Loucy (cell line): ENCODE data around the gene RPL35A.

Experiments
- H2AFZ ChIP-seq: fragments of 200-600 bp; sonication (generic); 2 replicates; pipeline ENCODE4 v1.6.0; 2016; ENCODE audit warnings: antibody characterized with exemption, mild to moderate bottlenecking, low read length, moderate library complexity
- H3F3A ChIP-seq: fragments of 200-600 bp; 2 replicates; pipeline ENCODE4 v1.6.0; 2016; ENCODE audit warnings: antibody characterized with exemption, low read depth, mild to moderate bottlenecking
- H3K27me3 ChIP-seq: fragments of 200-600 bp; sonication (generic); 2 replicates; pipeline ENCODE4 v1.6.1; 2014; ENCODE audit warnings: low read length, mild to moderate bottlenecking; ENCODE audit not compliant: insufficient read depth, poor library complexity, severe bottlenecking
- H3K36me3 ChIP-seq: fragments of 200-600 bp; sonication (generic); 2 replicates; pipeline ENCODE4 v1.6.1; 2016; ENCODE audit warnings: low read length; ENCODE audit not compliant: insufficient read depth
- H3K4me1 ChIP-seq: fragments of 200-600 bp; sonication (generic); 2 replicates; pipeline ENCODE4 v1.5.1; 2014; ENCODE audit warnings: low read length, mild to moderate bottlenecking; ENCODE audit not compliant: insufficient read depth, poor library complexity, severe bottlenecking
- H3K4me2 ChIP-seq: fragments of 200-600 bp; sonication (generic); 2 replicates; pipeline ENCODE4 v1.6.0; 2014; ENCODE audit warnings: antibody characterized with exemption, low read length, low read depth, mild to moderate bottlenecking; ENCODE audit not compliant: poor library complexity, severe bottlenecking
- H3K4me3 ChIP-seq: fragments of 200-600 bp; sonication (generic); 2 replicates; pipeline ENCODE4 v1.5.1; 2014; ENCODE audit warnings: low read length, mild to moderate bottlenecking, mixed read lengths; ENCODE audit not compliant: poor library complexity, severe bottlenecking
- H3K79me2 ChIP-seq: fragments of 200-600 bp; sonication (generic); 2 replicates; pipeline ENCODE4 v1.6.1; 2014; ENCODE audit warnings: low read length; ENCODE audit not compliant: insufficient read depth
- H3K9ac ChIP-seq: fragments of 200-600 bp; sonication (generic); 2 replicates; pipeline ENCODE4 v1.6.0; 2014; ENCODE audit warnings: mild to moderate bottlenecking, low read depth, low read length, moderate library complexity; ENCODE audit not compliant: poor library complexity, severe bottlenecking
- H3K9me2 ChIP-seq: fragments of 200-600 bp; sonication (generic); replicated peaks from 2 replicates; pipeline ENCODE4 v1.6.1; 2016; ENCODE audit warnings: low read depth, low read length, mixed read lengths
- H3K9me3 ChIP-seq: fragments of 200-600 bp; sonication (generic); 2 replicates; pipeline ENCODE4 v1.6.1; 2014; ENCODE audit warnings: mild to moderate bottlenecking, antibody characterized with exemption, low read length, low read depth; ENCODE audit not compliant: insufficient read depth
- H4K20me1 ChIP-seq: fragments of 200-600 bp; sonication (generic); 2 replicates; pipeline ENCODE4 v1.6.0; 2014; ENCODE audit warnings: antibody characterized with exemption, low read length, mild to moderate bottlenecking; ENCODE audit not compliant: insufficient read depth, poor library complexity, severe bottlenecking
- EZH2phosphoT487 ChIP-seq: fragments of 200-600 bp; IDR thresholded peaks from 2 replicates; pipeline ENCODE4 v1.6.1; 2018; ENCODE audit warnings: antibody characterized with exemption, mild to moderate bottlenecking, moderate library complexity, borderline replicate concordance
- TF ChIP-seq, protein P1 (sequence below): fragments of 200-600 bp; sonication (generic); conservative IDR thresholded peaks from 2 replicates; pipeline ENCODE4 v1.5.1; 2014; ENCODE audit warnings: mild to moderate bottlenecking, antibody characterized with exemption, low read length

The RPL35A gene

DNA sequence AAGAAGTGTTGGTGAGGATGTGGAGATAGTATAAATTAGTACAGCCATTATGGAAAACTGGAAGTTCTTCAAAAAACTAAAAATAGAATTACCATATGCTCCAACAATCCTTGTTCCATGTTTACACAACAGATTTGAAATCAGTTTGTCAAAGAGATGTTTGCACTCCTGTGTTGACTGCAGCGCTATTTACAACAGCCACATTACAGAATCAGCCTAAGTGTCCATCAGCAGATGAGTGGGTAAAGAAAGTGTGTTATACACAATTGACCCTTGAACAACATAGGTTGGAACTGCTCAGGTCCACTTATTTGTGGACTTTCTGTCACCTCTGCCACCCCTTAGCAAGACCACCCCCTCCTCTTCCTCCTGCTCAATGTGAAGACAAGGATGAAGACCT is 44.7 kb downstream of the RPL35A start:
- Histone ChIP-seq H3K9me2 (no peaks in the 10 kb centered on the region), H3K4me1 (no peaks in the 10 kb centered on the region), H3K9ac (no peak overlapping the region), H3K36me3 (no peaks in the 10 kb centered on the region), H3K79me2 (no peaks in the 10 kb centered on the region), H3K27me3 (no peaks in the 10 kb centered on the region), H3K4me2 (no peak overlapping the region), H4K20me1 (no peaks in the 10 kb centered on the region), H2AFZ (no peak overlapping the region), H3K9me3 (no peaks in the 10 kb centered on the region), H3K4me3 (no peak overlapping the region), H3F3A (no peaks in the 10 kb centered on the region)
- TF ChIP-seq, protein P1, sequence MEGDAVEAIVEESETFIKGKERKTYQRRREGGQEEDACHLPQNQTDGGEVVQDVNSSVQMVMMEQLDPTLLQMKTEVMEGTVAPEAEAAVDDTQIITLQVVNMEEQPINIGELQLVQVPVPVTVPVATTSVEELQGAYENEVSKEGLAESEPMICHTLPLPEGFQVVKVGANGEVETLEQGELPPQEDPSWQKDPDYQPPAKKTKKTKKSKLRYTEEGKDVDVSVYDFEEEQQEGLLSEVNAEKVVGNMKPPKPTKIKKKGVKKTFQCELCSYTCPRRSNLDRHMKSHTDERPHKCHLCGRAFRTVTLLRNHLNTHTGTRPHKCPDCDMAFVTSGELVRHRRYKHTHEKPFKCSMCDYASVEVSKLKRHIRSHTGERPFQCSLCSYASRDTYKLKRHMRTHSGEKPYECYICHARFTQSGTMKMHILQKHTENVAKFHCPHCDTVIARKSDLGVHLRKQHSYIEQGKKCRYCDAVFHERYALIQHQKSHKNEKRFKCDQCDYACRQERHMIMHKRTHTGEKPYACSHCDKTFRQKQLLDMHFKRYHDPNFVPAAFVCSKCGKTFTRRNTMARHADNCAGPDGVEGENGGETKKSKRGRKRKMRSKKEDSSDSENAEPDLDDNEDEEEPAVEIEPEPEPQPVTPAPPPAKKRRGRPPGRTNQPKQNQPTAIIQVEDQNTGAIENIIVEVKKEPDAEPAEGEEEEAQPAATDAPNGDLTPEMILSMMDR: no peak
- no peak for TF ChIP-seq EZH2phosphoT487

DNA sequence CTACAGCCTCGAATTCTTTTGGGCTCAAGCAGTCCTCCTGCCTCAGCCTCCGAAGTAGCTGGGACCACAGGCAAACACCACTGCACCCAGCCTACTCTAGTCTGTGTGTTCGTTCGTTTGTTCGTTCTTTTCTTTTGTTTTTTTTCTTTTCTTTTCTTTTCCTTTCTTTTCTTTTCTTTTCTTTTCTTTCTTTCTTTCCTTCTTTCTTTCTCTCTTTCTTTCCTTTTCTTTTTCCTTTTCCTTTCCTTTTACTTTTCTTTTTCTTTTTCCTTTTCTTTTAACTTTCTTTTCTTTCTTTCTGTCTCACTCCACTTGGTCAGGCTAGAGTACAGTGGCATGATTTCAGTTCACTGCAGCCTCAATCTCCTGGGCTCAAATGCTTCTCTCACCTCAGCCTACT is 46.9 kb downstream of the RPL35A start:
- no peaks in the 10 kb centered on the region for H3K9me2 ChIP-seq
- H3F3A ChIP-seq: no peaks in the 10 kb centered on the region
- TF ChIP-seq, protein P1: no peak
- TF ChIP-seq EZH2phosphoT487: no peak
- H3K36me3 ChIP-seq: no peaks in the 10 kb centered on the region
- no peaks in the 10 kb centered on the region for H3K4me1 ChIP-seq
- no peaks in the 10 kb centered on the region for H3K79me2 ChIP-seq
- H3K4me2 ChIP-seq: no peak overlapping the region
- H3K4me3 ChIP-seq: no peak overlapping the region
- H3K27me3 ChIP-seq: no peaks in the 10 kb centered on the region
- no peak overlapping the region for H2AFZ ChIP-seq
- H4K20me1 ChIP-seq: no peaks in the 10 kb centered on the region
- no peaks in the 10 kb centered on the region for H3K9me3 ChIP-seq
- no peak overlapping the region for H3K9ac ChIP-seq

DNA sequence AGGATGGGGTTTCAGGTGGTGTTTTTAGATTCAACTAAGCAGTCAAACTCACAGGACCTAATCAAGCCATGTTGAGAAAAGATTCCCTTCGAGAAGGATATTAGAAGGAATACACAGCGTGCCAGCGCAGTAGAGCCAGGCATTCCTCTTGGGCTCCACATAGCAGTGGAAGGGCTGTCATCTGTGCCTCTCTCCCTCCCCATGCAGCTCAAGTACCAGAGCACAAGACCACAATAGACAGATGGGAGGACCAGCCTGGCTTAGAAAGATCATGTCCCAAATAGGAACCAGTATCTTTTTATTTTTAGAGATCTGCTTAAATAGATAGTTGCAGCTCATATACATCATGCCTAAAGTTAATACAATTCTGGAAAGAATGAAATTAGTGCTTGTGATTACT is 47.9 kb downstream of the RPL35A start:
- Histone ChIP-seq H3K9me3 (no peaks in the 10 kb centered on the region), H4K20me1 (no peaks in the 10 kb centered on the region), H3K9ac (no peak overlapping the region), H3K4me3 (no peak overlapping the region), H3K4me1 (no peaks in the 10 kb centered on the region), H3K36me3 (no peaks in the 10 kb centered on the region), H3F3A (no peaks in the 10 kb centered on the region), H3K79me2 (no peaks in the 10 kb centered on the region), H3K27me3 (no peaks in the 10 kb centered on the region), H3K4me2 (no peak overlapping the region), H2AFZ (no peak overlapping the region), H3K9me2 (no peaks in the 10 kb centered on the region)
- TF ChIP-seq, protein P1: no peak
- no peak for TF ChIP-seq EZH2phosphoT487
